Upper lobe of left lung (tissue), 6 donors: ENCODE measurements around the gene SLC25A18. TPM values are rescaled to one million over a fixed set of nuclear protein-coding genes. Genes with fewer than 3 reads are reported as not detected.

Experiments used
- ATAC-seq, 2 donors: fragments of 200-7000 bp; cut with Tn5 transposase; one replicate each; pipeline ENCODE4 v1.9.1; 2022; ENCODE audit warnings: mild to moderate bottlenecking in 2 of 2, moderate library complexity in 2 of 2; ENCODE audit not compliant: low FRiP score in 2 of 2
- DNase-seq, 2 donors: peaks; one replicate each; pipeline ENCODE4 v3.0.0-alpha.2; 2019 to 2020
- H3K27ac ChIP-seq, 4 donors: fragments of 200-600 bp; sonication (generic); one replicate each; pipeline ENCODE4 v1.5.1; 2016 to 2019
- H3K27me3 ChIP-seq, 4 donors: fragments of 200-600 bp; sonication (generic); one replicate each; pipeline ENCODE4 v1.5.1; 2017 to 2019
- H3K36me3 ChIP-seq, 4 donors: fragments of 200-600 bp; sonication (generic); one replicate each; pipeline ENCODE4 v1.5.1; 2016 to 2019
- H3K4me1 ChIP-seq, 4 donors: fragments of 200-600 bp; sonication (generic); one replicate each; pipeline ENCODE4 v1.5.1; 2018 to 2019
- H3K4me3 ChIP-seq, 4 donors: fragments of 200-600 bp; sonication (generic); one replicate each; pipeline ENCODE4 v1.5.1; 2017 to 2019; ENCODE audit warnings: mild to moderate bottlenecking in 2 of 4, moderate library complexity in 1 of 4
- H3K9me3 ChIP-seq, 4 donors: fragments of 200-600 bp; sonication (generic); one replicate each; pipeline ENCODE4 v1.5.1; 2018 to 2019
- EP300 ChIP-seq, 4 donors: sonication (generic); formaldehyde crosslinking; IDR thresholded peaks; one replicate each; pipeline ENCODE4 v1.5.1; 2017; ENCODE audit warnings: antibody characterized with exemption in 4 of 4, control low read depth in 2 of 4
- POLR2A ChIP-seq, 4 donors: fragments of 450-650 bp; IDR thresholded peaks; one replicate each; pipeline ENCODE4 v1.5.1; 2016 to 2017; ENCODE audit warnings: antibody characterized with exemption in 4 of 4, mild to moderate bottlenecking in 2 of 4
- POLR2AphosphoS5 ChIP-seq, 2 donors: sonication (generic); formaldehyde crosslinking; IDR thresholded peaks; one replicate each; pipeline ENCODE4 v1.5.1; 2017; ENCODE audit warnings: antibody characterized with exemption in 2 of 2
- WGBS, 2 donors: methylation state at CpG; one replicate each; pipeline ENCODE4 v1.1.5; 2017 to 2018; 5-methylcytosine and 5-hydroxymethylcytosine counted together
- total RNA-seq, 6 donors: library from RNA; depleted of rRNA in 4 of 6; stranded (reverse); fragments of >200 nt in 4 of 6; gene quantifications; one replicate each; pipeline versions ENCODE4 v1.1.0 to v1.2.1, GENCODE V29; 2016 to 2021
- TF ChIP-seq, protein P1 (sequence below), 6 experiments: fragments of 450-650 bp in 4 of 6; fragments of 200-600 bp in 2 of 6; sonication (generic) in 2 of 6; IDR thresholded peaks; one replicate each; pipeline ENCODE4 v1.5.1; 2016 to 2019; ENCODE audit warnings: antibody characterized with exemption in 6 of 6
- donor health status: DM: no; HTN: no; CAD: no; lungs with moderate emphysema.
- donor health status: DM: no; HTN: yes; CAD: no; lungs with severe emphysema.

SLC25A18 gene
- total RNA-seq, 6 donors from 2014 or later = 0.69 to 3.1 (median 1.1) TPM

- no peak for DNase-seq
- Histone ChIP-seq H3K4me3 (no peak overlapping the region), H3K4me1 (peaks cover 9 to 19% (median 17%) of the 10 kb centered on the region in 4 donors), H3K27ac (no peak overlapping the region), H3K9me3 (no peaks in the 10 kb centered on the region), H3K36me3 (no peaks in the 10 kb centered on the region), H3K27me3 (no peaks in the 10 kb centered on the region)
- 83 to 84% methylated on average over 4 to 6 of the region's 6 CpGs for WGBS, 2 donors
- no peak for ATAC-seq
- TF ChIP-seq POLR2AphosphoS5 (IDR thresholded peaks at IDR 0.05) = no peak
- no peak for TF ChIP-seq EP300 (IDR thresholded peaks at IDR 0.05)
- no peak for TF ChIP-seq POLR2A (IDR thresholded peaks at IDR 0.05)
- TF ChIP-seq, protein P1, sequence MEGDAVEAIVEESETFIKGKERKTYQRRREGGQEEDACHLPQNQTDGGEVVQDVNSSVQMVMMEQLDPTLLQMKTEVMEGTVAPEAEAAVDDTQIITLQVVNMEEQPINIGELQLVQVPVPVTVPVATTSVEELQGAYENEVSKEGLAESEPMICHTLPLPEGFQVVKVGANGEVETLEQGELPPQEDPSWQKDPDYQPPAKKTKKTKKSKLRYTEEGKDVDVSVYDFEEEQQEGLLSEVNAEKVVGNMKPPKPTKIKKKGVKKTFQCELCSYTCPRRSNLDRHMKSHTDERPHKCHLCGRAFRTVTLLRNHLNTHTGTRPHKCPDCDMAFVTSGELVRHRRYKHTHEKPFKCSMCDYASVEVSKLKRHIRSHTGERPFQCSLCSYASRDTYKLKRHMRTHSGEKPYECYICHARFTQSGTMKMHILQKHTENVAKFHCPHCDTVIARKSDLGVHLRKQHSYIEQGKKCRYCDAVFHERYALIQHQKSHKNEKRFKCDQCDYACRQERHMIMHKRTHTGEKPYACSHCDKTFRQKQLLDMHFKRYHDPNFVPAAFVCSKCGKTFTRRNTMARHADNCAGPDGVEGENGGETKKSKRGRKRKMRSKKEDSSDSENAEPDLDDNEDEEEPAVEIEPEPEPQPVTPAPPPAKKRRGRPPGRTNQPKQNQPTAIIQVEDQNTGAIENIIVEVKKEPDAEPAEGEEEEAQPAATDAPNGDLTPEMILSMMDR (IDR thresholded peaks at IDR 0.05) = no peak
Observed at GRCh38 chr22:17576470-17576869, 13.2 kb downstream of the SLC25A18 start.

DNA sequence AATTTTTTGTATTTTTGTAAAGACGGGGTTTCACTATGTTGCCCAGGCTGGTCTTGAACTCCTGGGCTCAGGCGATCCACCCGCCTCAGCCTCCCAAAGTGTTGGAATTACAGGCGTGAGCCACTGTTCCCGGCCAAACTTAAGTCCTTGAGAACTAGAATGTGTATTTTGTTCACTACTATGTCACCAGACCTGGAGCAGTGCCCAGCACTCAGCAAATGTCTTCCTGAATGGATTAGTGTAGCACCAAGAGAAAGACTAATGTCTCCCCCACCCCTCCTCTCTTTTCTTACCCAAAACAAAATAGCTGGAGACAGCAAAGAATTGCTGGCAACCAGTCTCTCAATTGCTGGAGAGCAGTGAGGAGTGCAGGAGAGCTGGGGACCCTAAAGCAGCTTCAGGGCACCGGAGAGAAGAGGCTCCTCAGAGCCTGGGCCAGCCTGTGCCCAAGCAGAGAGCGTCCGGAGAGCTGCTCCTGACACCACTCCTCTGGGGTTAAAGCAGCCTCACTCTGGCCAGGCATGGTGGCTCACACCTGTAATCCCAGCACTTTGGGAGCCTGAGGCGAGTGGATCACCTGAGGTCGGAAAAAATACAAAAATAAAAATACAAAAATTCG lies 14.9 kb downstream of the SLC25A18 start:
- H3K9me3 ChIP-seq = no peaks in the 10 kb centered on the region
- H3K4me1 ChIP-seq = peaks cover 0 to 7% (median 6%) of the 10 kb centered on the region in 4 donors
- peak overlapping the region in 3 of 4 donors; percentile 20 to 57 (median 43) for H3K27ac ChIP-seq
- peak in 1 of 2 donors; percentile 59 for ATAC-seq
- H3K4me3 ChIP-seq = no peak overlapping the region
- H3K36me3 ChIP-seq = no peaks in the 10 kb centered on the region
- TF ChIP-seq, protein P1 (IDR thresholded peaks at IDR 0.05) = no peak
- TF ChIP-seq EP300 (IDR thresholded peaks at IDR 0.05) (no peak), POLR2A (IDR thresholded peaks at IDR 0.05) (no peak), POLR2AphosphoS5 (IDR thresholded peaks at IDR 0.05) (no peak)
- WGBS, 2 donors = 53 to 58% methylated on average over 10 to 11 of the region's 11 CpGs
- peak in 1 of 2 donors; percentile 84 for DNase-seq
- H3K27me3 ChIP-seq = no peaks in the 10 kb centered on the region

DNA sequence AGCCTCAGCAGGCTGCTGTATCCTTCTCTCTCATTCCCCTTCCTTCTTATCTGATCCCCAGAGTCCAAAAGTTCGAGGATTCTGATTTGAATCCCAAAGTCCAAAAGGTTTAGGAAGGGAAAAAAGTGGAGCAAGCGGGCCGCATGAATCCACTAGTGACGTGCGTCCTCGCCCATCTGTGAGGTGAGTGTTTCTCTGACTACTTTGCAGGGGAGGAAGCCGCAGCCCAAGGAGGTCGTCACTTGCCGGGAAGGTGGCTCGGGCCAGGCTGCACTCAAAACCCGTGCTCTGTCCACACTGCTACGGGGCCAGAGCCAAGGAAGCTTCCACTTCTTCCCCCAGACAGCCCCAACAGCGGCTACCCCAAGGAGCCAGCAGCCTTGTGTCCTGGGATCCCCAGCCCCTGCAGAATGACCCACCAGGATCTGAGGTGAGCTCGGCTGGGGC lies 16.3 kb downstream of the SLC25A18 start:
- Histone ChIP-seq H3K27me3 (no peaks in the 10 kb centered on the region), H3K27ac (peak overlapping the region in 3 of 4 donors; percentile 46 to 74 (median 64)), H3K4me3 (no peak overlapping the region), H3K36me3 (no peaks in the 10 kb centered on the region), H3K4me1 (peaks cover 0 to 7% (median 6%) of the 10 kb centered on the region in 4 donors), H3K9me3 (no peaks in the 10 kb centered on the region)
- ATAC-seq = no peak
- 91 to 98% methylated on average over 8 to 14 of the region's 14 CpGs for WGBS, 2 donors
- DNase-seq = peak in 1 of 2 donors; percentile 63
- TF ChIP-seq POLR2A (IDR thresholded peaks at IDR 0.05) = no peak
- TF ChIP-seq, protein P1 (IDR thresholded peaks at IDR 0.05) = no peak
- no peak for TF ChIP-seq POLR2AphosphoS5 (IDR thresholded peaks at IDR 0.05)
- no peak for TF ChIP-seq EP300 (IDR thresholded peaks at IDR 0.05)

DNA sequence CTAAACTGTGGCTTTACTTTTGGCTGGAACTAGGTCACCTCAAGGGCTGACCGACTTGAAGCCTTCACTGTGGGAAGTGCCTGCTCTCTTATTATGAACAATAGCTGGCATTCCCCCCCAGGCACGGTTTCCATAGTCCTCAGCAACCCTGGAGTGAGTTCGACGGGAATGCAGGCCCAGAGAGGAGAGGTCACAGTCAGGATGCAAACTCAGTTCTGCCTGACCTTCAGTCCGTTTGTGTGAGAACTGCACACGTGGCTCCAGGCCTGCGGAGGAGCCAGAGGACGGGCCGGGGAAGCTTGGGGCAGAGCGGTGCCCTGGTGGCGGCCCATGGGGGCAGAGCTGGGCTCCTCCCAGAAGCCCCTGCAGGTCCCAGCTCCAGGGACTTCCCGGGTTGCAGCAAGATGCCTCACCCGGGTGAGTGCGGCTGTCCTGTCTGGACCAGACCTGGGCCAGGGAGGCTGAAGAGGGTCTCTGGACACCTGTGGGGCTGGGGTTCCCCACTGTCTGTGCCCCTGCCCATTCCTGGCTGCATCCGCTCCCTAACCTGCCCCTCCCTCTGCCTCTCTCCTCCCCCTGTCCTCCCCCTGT lies 17.2 kb downstream of the SLC25A18 start:
- WGBS, 2 donors = 51 to 69% methylated on average over 5 to 14 of the region's 15 CpGs
- Histone ChIP-seq H3K27me3 (no peaks in the 10 kb centered on the region), H3K36me3 (no peaks in the 10 kb centered on the region), H3K27ac (peak overlapping the region; percentile 2 to 74 (median 24)), H3K9me3 (no peaks in the 10 kb centered on the region), H3K4me1 (peaks cover 0 to 7% (median 6%) of the 10 kb centered on the region in 4 donors), H3K4me3 (no peak overlapping the region)
- ATAC-seq = peak in 1 of 2 donors; percentile 44
- TF ChIP-seq EP300 (IDR thresholded peaks at IDR 0.05) (no peak), POLR2AphosphoS5 (IDR thresholded peaks at IDR 0.05) (no peak), POLR2A (IDR thresholded peaks at IDR 0.05) (no peak)
- TF ChIP-seq, protein P1 (IDR thresholded peaks at IDR 0.05) = no peak
- peak in 1 of 2 donors; percentile 71 for DNase-seq
